NCI-H2227 (cell line): ENCODE measurements around the gene TBL1Y.
"Not testable (repeated sequence)": the region's sequence is repeated elsewhere in the genome, so short reads cannot be mapped to it uniquely, and the experiment has no call there.

ENCODE experiments used
- DNase-seq: peaks from one replicate; lab custom pipeline; 2025; ENCODE audit not compliant: unreplicated experiment; lab: John Stamatoyannopoulos, UW

Gene TBL1Y

DNA sequence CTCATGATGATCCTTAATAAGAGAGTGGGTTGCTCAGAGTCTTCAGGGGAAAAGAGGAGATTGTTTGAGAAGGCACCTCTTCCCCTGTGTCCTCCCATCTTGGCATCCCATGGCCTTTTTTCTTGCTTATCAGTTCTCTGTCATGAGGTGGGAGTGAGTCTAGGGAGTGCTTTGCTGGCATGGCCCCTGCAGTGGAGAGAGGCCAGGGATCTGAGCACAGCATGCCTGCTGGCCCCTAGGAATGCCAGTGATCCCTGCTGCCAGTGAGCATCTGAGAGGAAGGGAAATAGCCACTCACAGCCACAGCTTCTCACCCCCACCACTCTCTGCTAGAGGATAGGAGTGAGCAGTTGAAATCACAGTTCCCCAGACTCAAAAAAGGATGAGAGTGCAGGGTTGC lies 168.2 kb downstream of the TBL1Y start:
- no peak for DNase-seq

DNA sequence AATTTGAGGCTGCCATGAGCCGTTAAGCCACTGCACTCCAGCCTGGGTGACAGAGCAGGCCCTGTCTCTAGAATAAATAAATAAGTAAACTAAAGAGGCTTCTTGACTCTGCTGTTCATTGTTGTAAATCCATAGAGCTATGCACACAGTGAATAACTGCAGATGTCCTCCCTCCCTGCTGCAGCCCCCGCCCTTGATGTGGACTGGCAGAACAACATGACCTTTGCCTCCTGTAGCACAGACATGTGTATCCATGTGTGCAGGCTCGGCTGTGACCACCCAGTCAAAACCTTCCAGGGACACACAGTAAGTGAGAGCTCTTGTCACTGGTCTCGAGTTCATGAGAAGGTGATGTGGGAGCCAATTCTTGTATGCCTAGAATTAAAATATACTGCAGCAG lies 170.1 kb downstream of the TBL1Y start:
- DNase-seq, result not testable (repeated sequence)

DNA sequence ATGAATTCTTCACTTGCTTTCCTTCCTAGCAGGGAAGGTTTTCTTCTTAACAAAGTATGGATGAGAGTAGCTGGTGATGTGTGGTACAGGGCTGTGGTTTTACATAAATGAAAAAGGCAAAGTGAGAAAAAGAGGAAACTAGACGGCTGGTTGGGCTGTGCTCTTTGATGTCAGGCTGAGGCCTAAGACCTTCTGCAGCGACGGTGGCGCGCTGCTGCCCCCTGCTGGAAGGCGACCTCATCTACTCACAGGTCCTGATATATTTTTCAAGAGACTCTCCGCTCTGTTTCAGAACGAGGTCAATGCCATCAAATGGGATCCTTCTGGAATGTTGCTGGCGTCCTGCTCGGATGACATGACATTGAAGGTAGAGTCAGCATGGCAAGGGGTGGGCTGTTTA lies 175.1 kb downstream of the TBL1Y start:
- DNase-seq, result no peak

DNA sequence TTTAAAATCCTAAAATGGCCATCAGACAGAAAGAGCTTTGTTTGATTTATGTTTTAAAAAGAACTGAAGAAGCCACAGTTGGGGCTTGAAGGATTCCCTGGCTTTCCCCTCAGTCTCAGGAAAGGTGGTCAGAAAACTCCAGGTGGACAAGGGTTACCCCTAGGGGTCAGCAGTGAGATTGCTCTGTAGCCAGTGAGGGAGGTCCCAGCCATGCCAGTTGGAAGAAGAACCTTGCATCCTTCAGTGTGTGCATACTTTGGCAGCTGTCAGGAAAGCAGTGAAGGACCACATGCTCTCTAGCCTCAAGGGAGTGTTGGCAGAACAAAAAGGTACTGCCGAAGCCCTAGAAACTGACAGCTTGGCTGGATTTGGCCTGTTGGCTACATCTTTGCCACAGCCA lies 182.3 kb downstream of the TBL1Y start:
- no peak for DNase-seq

DNA sequence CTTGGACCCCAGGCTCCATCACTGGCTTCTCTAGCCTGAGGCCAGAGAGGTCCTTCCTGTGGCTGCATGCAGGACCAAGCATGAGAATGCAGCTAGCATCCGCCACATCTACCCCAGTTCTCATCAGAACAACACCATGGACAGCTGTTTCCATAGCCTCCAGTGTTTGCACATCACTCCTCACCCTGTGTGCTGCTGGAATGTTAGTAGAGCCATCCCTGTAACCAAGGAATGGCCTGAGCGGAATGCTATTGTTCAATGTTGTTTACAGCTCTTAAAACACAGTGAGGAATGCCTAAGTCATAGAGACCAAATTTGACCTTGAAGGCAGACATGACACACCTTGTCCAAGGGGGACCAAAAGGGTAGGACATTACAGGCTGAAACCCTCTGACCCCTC lies 183.9 kb downstream of the TBL1Y start:
- DNase-seq, result no peak

DNA sequence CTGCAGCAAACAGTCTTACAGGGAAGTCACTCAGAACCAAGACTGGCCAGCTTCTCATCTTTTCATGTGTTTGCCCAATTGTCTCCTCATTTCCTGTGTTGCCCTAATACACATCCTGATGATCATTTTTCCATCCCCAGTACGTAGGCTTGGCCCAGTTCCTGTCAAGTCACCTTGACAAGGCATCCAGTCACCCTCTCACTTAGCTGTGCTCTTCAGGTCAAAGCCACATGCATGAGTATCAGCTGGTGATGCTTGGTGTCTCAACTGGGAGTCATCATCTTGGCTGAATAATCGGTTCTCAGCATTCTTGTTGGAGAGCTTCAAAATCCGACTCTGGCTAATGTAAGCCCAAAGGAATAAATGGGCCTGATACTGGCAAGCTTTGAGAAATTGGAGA lies 186.5 kb downstream of the TBL1Y start:
- no peak for DNase-seq

DNA sequence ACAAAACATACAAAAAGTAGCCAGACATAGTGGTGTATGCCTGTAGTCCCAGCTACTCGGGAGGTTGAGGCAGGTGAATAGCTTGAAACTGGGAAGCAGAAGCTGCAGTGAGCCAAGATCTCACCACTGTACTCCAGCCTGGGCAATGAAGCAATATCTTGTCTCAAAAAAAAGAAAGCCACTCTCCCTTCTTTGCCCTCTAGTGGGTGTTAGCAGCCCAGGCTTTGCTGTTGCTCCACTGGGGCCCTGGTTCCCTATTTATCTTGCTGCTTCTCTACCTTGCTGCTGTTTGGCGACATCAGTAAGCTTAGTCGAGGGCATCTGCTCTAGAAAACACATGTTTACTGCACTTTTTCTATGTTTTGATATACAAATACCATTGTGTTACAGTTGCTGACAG lies 189.2 kb downstream of the TBL1Y start:
- DNase-seq, result no peak

DNA sequence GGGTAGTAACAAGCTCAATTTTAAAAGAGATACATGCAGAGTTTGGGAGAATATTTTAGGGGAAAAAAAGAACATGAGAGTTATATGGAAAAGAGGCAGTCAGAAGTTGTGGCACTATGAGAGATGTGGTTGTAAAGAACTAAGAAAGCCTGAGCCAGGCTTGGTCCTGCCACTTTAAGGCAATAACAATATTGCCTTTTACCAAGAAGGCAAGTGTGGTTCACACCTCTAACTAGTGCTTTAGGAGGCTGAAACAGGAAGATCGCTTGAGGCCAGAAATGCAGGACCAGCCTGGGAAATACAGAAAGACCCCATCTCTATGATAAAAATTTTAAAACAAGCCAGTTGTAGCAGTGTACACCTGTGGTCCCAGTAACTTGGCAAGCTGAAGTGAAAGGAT lies 192.2 kb downstream of the TBL1Y start:
- DNase-seq, result no peak

DNA sequence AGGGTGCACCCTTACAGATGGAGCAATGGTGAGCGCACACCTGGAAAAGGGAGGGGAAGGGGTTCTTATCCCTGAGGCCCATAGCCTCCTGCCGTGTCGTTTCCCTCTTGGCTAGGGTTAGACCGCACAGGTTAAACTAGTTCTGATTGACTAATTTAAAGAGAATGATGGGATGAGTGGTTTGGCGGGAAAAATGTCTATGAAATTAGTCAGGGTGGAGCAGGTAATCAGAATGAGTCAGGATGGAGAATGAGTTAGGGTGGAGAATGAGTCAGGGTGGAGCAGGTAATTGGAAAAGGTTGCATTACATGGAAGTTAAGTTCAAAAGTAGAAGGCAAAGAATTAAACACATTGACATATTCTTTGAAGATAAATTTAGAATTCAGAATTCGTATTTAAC lies 196.7 kb downstream of the TBL1Y start:
- no peak for DNase-seq

DNA sequence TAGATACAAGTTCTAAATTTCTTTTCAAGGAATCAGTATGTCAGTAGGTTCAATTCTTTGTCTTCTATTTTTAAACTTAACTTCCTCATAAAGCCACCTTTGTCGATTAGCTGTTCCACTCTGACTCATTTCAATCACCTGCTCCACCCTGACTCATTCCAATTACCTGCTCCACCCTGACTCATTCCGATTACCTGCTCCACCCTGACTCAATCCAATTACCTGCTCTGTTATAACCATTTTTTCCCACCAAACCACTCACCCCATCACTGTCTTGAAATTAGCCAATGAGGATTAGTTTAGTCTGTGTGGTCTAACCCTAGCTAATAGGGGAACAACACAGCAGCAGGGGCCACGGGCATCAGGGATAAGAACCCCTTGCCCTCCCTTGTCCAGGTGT lies 199.6 kb downstream of the TBL1Y start:
- DNase-seq, result no peak

DNA sequence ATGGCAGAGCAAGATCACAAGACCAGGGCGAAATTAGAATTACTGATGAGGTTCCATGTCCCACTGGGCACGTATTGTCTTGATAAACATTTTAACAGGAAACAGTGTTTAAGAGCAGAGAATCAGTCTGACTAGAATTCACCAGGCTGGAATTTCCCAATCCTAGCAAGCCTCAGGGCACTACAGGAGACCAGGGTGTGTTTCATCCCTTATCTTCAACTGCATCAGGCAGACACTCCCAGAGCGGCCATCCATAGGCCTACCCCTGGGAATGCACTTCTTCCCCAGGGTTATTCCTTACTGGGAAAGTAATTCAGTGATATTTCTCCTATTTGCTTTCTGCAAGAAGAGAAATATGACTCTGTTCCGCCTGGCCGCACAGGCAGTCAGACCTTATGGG lies 205.4 kb downstream of the TBL1Y start:
- no peak for DNase-seq

DNA sequence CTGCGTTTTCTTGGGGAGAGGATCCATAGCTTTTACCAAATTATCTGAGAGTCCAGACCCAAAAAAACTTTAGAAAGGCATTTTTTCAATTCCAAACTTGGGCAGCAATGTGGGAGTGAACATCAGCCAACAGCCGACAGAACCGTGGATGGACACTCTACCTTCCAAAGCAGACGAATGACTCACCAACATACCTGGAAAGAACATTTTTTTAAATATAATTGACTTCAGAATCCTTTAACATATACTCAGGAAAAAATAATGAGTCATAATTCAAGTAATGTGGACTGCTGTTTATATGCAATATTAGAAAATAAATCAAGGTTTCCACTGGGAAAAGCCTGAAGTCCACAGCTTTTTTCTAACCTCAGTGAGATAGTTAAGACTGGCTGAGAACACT lies 211.7 kb downstream of the TBL1Y start:
- no peak for DNase-seq

DNA sequence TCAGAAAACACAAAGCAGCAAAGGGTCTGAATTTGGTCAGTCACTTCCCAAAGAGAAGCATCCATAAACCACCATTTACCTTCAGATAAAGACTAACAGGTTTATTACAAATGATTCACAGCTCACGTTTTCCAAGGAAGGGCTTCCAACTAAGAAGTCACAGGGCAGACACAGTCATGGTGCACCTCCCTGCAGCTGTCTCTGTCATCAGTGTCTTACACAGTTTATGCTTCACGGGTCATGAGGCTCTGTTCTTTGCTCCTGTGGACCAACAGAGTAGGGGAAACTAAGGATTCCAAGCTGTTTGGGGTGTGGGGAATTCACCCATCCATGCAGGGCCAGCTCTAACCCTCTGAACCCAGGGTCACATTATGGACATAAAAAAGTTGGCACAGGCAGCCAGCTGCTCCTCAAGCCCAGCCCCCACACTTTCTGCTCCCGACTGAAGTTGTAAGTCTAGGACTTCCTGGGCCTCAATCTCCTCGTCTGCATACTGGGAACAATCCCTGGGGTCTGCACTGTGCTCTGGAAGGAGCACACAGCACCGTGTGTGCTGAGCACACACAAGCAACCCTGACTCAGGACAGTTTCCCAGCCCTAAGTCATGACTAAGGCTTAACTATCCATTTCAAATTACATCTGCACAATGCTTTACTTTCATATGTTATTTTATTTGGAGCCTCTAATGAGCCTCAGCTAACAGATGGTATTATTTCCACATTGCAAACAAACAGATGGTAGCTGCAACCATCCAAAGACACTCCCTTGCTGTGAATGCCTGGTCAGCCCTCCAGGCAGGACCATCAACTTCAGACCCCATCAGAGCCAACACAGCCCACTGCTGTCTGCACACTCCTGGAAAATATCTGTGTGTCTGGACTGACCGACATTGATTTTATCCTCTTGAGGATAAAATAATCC lies 214.9 kb downstream of the TBL1Y start:
- DNase-seq, result no peak

DNA sequence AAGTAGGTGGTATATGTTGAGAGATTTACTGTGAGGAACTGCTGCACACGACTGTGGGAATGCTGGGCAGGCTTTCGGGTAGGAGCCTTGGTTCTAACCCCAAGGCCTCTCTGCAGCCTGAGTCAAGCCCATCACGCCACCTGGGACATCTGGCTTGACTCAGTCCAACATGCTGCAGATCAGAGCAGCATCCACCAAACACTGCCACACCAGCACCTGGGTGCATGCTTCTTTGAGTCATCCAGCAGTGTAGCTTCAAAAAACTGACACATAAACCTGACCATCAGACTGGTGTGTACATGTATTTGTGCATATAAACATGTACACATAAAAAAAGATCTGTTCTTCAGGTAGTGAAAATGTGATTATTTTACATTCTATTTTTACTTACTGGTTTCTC lies 217.7 kb downstream of the TBL1Y start:
- DNase-seq, result no peak
